ENCODE data around the gene TRPT1. TPM values are rescaled to one million over a fixed set of nuclear protein-coding genes. Genes with fewer than 3 reads are reported as not detected.

The TRPT1 gene
- total RNA-seq, 2 experiments from 2014 or later: 18.2 to 18.3 TPM

DNA sequence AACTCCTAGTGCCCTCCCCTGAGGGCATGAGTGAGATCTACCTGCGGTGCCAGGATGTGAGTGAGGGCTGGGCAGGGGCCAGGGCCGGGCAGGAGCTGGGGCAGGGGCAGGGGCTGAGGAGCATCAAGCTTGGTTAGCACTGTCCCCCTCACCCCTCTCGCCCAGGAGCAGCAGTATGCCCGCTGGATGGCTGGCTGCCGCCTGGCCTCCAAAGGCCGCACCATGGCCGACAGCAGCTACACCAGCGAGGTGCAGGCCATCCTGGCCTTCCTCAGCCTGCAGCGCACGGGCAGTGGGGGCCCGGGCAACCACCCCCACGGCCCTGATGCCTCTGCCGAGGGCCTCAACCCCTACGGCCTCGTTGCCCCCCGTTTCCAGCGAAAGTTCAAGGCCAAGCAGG is 5.7 kb downstream of the TRPT1 start:
- intact Hi-C loops (cut with micrococcal nuclease): no loop called here
- Mint-ChIP-seq H3K27me3 (ENCODE audit: low read depth) (no peaks in the 10 kb centered on the region), H3K36me3 (ENCODE audit: low read depth) (peaks cover 14% of the 10 kb centered on the region), H3K4me1 (ENCODE audit: low read depth) (peaks cover 6% of the 10 kb centered on the region), H3K9me3 (no peaks in the 10 kb centered on the region), H3K4me3 (no peak overlapping the region), H3K27ac (no peak overlapping the region)
- CTCF ChIA-PET: interaction anchor here (1.4 kb wide), 1 partner anchor 84 kb away, joined by 3 read pairs; no protein-coding TSS in a partner anchor
- no peak for DNase-seq

GRCh38 chr11:64219755-64220154 is 6.2 kb downstream of the TRPT1 start:
- H3K4me3 Mint-ChIP-seq: no peak overlapping the region
- H3K36me3 Mint-ChIP-seq (ENCODE audit: low read depth): peaks cover 19% of the 10 kb centered on the region
- no peaks in the 10 kb centered on the region for H3K27me3 Mint-ChIP-seq (ENCODE audit: low read depth)
- DNase-seq: no peak
- H3K27ac Mint-ChIP-seq: no peak overlapping the region
- peaks cover 7% of the 10 kb centered on the region for H3K4me1 Mint-ChIP-seq (ENCODE audit: low read depth)
- H3K9me3 Mint-ChIP-seq: no peaks in the 10 kb centered on the region
- intact Hi-C loops (cut with micrococcal nuclease): no loop called here
- CTCF ChIA-PET: no interaction called here

DNA sequence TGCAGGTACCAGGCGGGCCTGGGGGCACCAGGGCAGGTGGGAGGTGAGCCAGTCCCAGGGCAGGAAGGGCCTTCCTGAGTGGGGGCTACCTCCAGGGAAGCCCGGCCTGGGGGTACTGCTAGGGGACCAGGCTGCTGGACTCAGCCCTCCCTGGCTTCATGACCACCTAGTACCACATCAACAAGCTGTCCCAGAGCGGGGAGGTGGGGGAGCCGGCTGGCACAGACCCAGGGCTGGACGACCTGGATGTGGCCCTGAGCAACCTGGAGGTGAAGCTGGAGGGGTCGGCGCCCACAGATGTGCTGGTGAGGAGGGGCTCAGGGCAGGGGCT is 6.7 kb downstream of the TRPT1 start:
- DNase-seq: no peak
- no peak overlapping the region for H3K27ac Mint-ChIP-seq
- CTCF ChIA-PET: no interaction called here
- no peaks in the 10 kb centered on the region for H3K27me3 Mint-ChIP-seq (ENCODE audit: low read depth)
- H3K36me3 Mint-ChIP-seq (ENCODE audit: low read depth): peaks cover 19% of the 10 kb centered on the region
- no peaks in the 10 kb centered on the region for H3K9me3 Mint-ChIP-seq
- H3K4me1 Mint-ChIP-seq (ENCODE audit: low read depth): peaks cover 11% of the 10 kb centered on the region
- no peak overlapping the region for H3K4me3 Mint-ChIP-seq
- intact Hi-C loops (cut with micrococcal nuclease): no loop called here

DNA sequence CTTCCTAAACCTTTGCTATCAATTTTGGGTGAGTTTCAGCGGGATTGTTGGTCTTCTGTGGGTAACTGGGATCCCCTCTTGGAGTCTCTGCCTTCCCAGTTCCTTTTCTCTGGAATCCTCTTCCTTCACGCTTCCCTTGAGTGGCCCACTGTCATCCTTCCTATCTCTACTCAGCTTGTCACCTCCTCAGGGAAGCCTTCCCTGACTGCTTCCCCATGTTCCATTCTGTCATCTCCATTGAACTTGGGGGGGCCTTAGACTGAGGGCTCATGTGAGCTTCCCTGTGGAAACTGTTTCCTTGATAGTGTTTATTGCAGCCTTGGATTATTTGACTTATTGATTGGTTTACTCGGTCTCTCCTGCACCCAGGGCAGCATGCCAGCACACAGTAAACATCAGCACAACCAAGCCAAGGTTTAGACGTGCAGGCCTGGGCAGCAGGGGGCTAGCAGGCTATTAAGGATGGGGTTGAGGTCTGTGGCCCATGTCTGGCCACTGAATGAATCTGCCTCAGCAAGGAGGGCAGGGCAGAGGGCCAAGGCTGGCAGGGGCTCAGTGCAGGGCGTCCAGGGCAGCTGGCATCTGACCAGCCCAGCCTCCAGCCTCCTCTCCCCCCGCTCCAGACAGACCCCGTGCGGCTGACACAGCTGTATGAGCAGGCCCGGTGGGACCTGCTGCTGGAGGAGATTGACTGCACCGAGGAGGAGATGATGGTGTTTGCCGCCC is 7.2 kb downstream of the TRPT1 start:
- Mint-ChIP-seq H3K36me3 (ENCODE audit: low read depth) (peaks cover 21% of the 10 kb centered on the region), H3K9me3 (no peaks in the 10 kb centered on the region), H3K4me1 (ENCODE audit: low read depth) (peaks cover 11% of the 10 kb centered on the region), H3K27me3 (ENCODE audit: low read depth) (no peaks in the 10 kb centered on the region), H3K4me3 (no peak overlapping the region), H3K27ac (peak overlapping the region; percentile 36)
- CTCF ChIA-PET: interaction anchor here (1.3 kb wide), 1 partner anchor 13 kb away, joined by 3 read pairs; no protein-coding TSS in a partner anchor
- intact Hi-C loops (cut with micrococcal nuclease): no loop called here
- no peak for DNase-seq

GRCh38 chr11:64216879-64217278 is 9.1 kb downstream of the TRPT1 start:
- Mint-ChIP-seq H3K9me3 (no peaks in the 10 kb centered on the region), H3K4me1 (ENCODE audit: low read depth) (peaks cover 19% of the 10 kb centered on the region), H3K27me3 (ENCODE audit: low read depth) (no peaks in the 10 kb centered on the region), H3K4me3 (no peak overlapping the region), H3K36me3 (ENCODE audit: low read depth) (peaks cover 31% of the 10 kb centered on the region), H3K27ac (no peak overlapping the region)
- CTCF ChIA-PET: interaction anchor here (3.2 kb wide), 1 partner anchor 11 kb away, joined by 20 read pairs; the partner anchor contains the start of gene FERMT3
- intact Hi-C loops (cut with micrococcal nuclease): no loop called here
- no peak for DNase-seq

DNA sequence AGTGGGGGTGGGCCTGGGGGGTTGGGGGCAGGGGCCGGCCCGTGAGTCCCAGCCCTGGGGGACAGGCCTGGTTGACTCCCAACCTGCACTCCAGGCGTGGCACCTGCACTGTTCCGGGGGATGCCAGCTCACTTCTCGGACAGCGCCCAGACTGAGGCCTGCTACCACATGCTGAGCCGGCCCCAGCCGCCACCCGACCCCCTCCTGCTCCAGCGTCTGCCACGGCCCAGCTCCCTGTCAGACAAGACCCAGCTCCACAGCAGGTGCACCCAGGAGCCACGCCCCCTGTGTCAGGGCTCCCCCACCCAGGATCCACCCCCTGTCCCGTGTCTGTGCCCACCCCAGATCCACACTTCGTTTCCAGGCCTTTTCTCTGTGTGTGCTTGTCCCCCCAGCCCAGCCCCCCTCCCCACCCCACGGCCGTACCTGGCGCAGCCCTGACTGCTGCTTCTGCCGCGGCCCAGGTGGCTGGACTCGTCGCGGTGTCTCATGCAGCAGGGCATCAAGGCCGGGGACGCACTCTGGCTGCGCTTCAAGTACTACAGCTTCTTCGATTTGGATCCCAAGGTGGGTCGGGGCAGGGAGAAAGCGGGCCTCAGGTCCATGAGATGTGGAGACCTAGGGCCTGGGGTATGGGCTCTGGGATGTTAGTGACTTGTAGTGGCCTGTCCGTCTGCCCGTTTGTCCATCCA is 14.7 kb downstream of the TRPT1 start:
- H3K9me3 Mint-ChIP-seq: no peaks in the 10 kb centered on the region
- no peak overlapping the region for H3K27ac Mint-ChIP-seq
- CTCF ChIA-PET: interaction anchor here (1.2 kb wide), 1 partner anchor 90 kb away, joined by 5 read pairs; the partner anchor contains the start of gene CATSPERZ
- H3K4me3 Mint-ChIP-seq: no peak overlapping the region
- H3K4me1 Mint-ChIP-seq (ENCODE audit: low read depth): peaks cover 41% of the 10 kb centered on the region
- no peak for DNase-seq
- H3K27me3 Mint-ChIP-seq (ENCODE audit: low read depth): no peaks in the 10 kb centered on the region
- peaks cover 46% of the 10 kb centered on the region for H3K36me3 Mint-ChIP-seq (ENCODE audit: low read depth)
- intact Hi-C loops (cut with micrococcal nuclease): no loop called here

DNA sequence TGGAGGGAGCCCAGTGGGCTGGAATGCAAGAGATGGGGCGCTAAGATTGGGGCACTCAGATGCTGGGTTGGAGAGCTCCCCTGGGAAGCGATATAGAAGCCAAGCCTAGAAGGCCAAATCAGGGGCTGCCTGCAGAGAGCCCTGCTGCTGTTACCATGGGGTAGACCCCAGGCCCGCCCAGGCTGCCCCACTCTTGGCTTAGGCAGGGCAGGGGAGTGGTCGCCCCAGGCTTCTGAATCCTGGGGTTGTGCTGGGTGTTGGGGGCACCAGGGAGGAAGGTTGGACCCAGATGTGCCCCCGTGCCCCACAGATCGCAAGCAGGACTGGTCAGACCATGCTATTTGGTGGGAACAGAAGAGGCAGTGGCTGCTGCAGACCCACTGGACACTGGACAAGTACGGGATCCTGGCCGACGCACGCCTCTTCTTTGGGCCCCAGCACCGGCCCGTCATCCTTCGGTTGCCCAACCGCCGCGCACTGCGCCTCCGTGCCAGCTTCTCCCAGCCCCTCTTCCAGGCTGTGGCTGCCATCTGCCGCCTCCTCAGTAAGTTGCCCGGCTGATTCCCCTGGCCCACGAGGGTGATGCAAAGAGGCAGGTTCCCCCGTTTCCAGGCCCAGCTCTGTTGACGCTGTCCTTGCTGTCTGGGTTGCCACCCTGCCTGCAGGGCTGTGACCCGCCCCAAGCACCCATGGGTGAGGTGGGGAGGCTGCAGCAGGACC is 15.5 kb downstream of the TRPT1 start:
- CTCF ChIA-PET: interaction anchor here (7.4 kb wide), 1 partner anchor 92 kb away, joined by 89 read pairs; the partner anchor contains the start of gene CATSPERZ
- no peaks in the 10 kb centered on the region for H3K27me3 Mint-ChIP-seq (ENCODE audit: low read depth)
- H3K36me3 Mint-ChIP-seq (ENCODE audit: low read depth): peaks cover 52% of the 10 kb centered on the region
- DNase-seq: no peak
- peak overlapping the region; percentile 50 for H3K27ac Mint-ChIP-seq
- H3K4me3 Mint-ChIP-seq: no peak overlapping the region
- intact Hi-C loops (cut with micrococcal nuclease): no loop called here
- H3K4me1 Mint-ChIP-seq (ENCODE audit: low read depth): peaks cover 50% of the 10 kb centered on the region
- no peaks in the 10 kb centered on the region for H3K9me3 Mint-ChIP-seq

- CTCF ChIA-PET: interaction anchor here (7.4 kb wide), 1 partner anchor 93 kb away, joined by 89 read pairs; the partner anchor contains the start of gene CATSPERZ
- peaks cover 49% of the 10 kb centered on the region for H3K36me3 Mint-ChIP-seq (ENCODE audit: low read depth)
- peak overlapping the region; percentile 99 for H3K27ac Mint-ChIP-seq
- intact Hi-C loops (cut with micrococcal nuclease): no loop called here
- no peak overlapping the region for H3K4me3 Mint-ChIP-seq
- no peaks in the 10 kb centered on the region for H3K27me3 Mint-ChIP-seq (ENCODE audit: low read depth)
- peaks cover 50% of the 10 kb centered on the region for H3K4me1 Mint-ChIP-seq (ENCODE audit: low read depth)
- no peaks in the 10 kb centered on the region for H3K9me3 Mint-ChIP-seq
- no peak for DNase-seq
These were observed 16.5 kb downstream of the TRPT1 start for GRCh38 chr11:64209563-64209843.

GRCh38 chr11:64208796-64209562 is 17.0 kb downstream of the TRPT1 start:
- Mint-ChIP-seq H3K27me3 (ENCODE audit: low read depth) (no peaks in the 10 kb centered on the region), H3K27ac (peak overlapping the region; percentile 99), H3K9me3 (no peaks in the 10 kb centered on the region), H3K36me3 (ENCODE audit: low read depth) (peaks cover 54% of the 10 kb centered on the region), H3K4me3 (peak overlapping the region; percentile 56), H3K4me1 (ENCODE audit: low read depth) (peaks cover 53% of the 10 kb centered on the region)
- CTCF ChIA-PET: interaction anchor here (7.4 kb wide), 1 partner anchor 94 kb away, joined by 89 read pairs; the partner anchor contains the start of gene CATSPERZ
- no peak for DNase-seq
- intact Hi-C loops (cut with micrococcal nuclease): no loop called here

GRCh38 chr11:64208086-64208795 is 17.7 kb downstream of the TRPT1 start:
- CTCF ChIA-PET: interaction anchor here (0.8 to 7.4 kb wide), 3 partner anchors 33 to 94 kb away, joined by 3 to 89 read pairs (median 4); partner anchors contain the start of genes CATSPERZ, FKBP2 and PLCB3
- Mint-ChIP-seq H3K9me3 (no peaks in the 10 kb centered on the region), H3K36me3 (ENCODE audit: low read depth) (peaks cover 56% of the 10 kb centered on the region), H3K27me3 (ENCODE audit: low read depth) (no peaks in the 10 kb centered on the region), H3K4me1 (ENCODE audit: low read depth) (peaks cover 56% of the 10 kb centered on the region), H3K4me3 (peak overlapping the region; percentile 97), H3K27ac (peak overlapping the region; percentile 99)
- intact Hi-C loops (cut with micrococcal nuclease): no loop called here
- no peak for DNase-seq

All from activated naive CD4-positive, alpha-beta T cell treated with anti-CD3 and anti-CD28 coated beads for 36 hours (primary cell).